Hepatocyte (in vitro differentiated cells): ENCODE data around the gene RNF213.

Source experiments
- CTCF ChIP-seq: fragments of 200-600 bp; sonication (generic); IDR thresholded peaks from 2 replicates; pipeline ENCODE4 v1.5.1; 2016; ENCODE audit warnings: antibody characterized with exemption, mild to moderate bottlenecking; ENCODE audit not compliant: poor library complexity
- EZH2phosphoT487 ChIP-seq: fragments of 200-600 bp; sonication (generic); IDR thresholded peaks from one replicate; pipeline ENCODE4 v1.6.1; 2018; ENCODE audit warnings: antibody characterized with exemption, mild to moderate bottlenecking, low read depth, moderate library complexity; ENCODE audit not compliant: unreplicated experiment, severe bottlenecking

DNA sequence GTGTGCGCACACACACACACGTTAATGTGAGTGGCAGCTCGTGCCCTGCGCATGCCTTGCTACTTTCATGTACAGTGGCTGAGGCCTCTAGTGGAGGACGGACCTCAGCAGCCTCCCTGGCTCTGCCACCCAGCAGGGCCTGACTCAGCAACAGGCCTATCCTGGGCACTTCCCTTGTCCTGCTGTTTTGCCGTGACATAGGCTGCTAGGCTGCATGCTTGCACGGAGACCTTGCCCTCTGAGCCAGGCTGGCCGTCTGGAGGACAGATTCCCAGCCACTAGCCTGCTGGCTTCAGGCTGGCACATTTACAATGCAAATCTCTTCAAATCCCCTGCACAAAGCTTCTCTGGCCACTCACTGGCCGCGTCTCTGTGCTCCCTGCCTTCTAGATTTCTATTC lies 9.5 kb downstream of the RNF213 start:
- TF ChIP-seq CTCF, result no peak
- no peak for TF ChIP-seq EZH2phosphoT487
